HFFc6 (cell line): Measurements from ENCODE around the gene WAS. TPM values are rescaled to one million over a fixed set of nuclear protein-coding genes. Genes with fewer than 3 reads are reported as not detected.
"Not testable (repeated sequence)": the region's sequence is repeated elsewhere in the genome, so short reads cannot be mapped to it uniquely, and the experiment has no call there.

Source experiments
- DNase-seq: peaks from one replicate; pipeline ENCODE4 v3.0.0-alpha.2; 2018
- H3K27ac Mint-ChIP-seq: 2 replicates; pipeline ENCODE4 v1.8.0; 2020; ENCODE audit warnings: mild to moderate bottlenecking, mixed read lengths
- H3K27me3 Mint-ChIP-seq: 2 replicates; pipeline ENCODE4 v1.8.0; 2021; ENCODE audit warnings: mild to moderate bottlenecking, moderate library complexity, mixed read lengths; ENCODE audit not compliant: insufficient read depth
- H3K36me3 Mint-ChIP-seq: 2 replicates; pipeline ENCODE4 v1.8.0; 2021; ENCODE audit warnings: low read depth, mixed read lengths
- H3K4me1 Mint-ChIP-seq: 2 replicates; pipeline ENCODE4 v1.8.0; 2020; ENCODE audit warnings: low read depth, mixed read lengths
- H3K4me3 Mint-ChIP-seq: 2 replicates; pipeline ENCODE4 v1.8.0; 2020; ENCODE audit warnings: mild to moderate bottlenecking, moderate library complexity, mixed read lengths
- H3K9me3 Mint-ChIP-seq: 2 replicates; pipeline ENCODE4 v1.8.0; 2020; ENCODE audit warnings: mild to moderate bottlenecking, mixed read lengths
- total RNA-seq, 6 experiments: library from RNA; stranded (reverse); fragmentation: NEBNext Ultra II Directional; extraction: Animal tissue kit (Norgen Biotek cat#: 25700); gene quantifications; 2 replicates in 1 of 6; 3 replicates in 5 of 6; pipeline ENCODE4 v1.2.3, GENCODE V29; 2021
- TF ChIP-seq, protein P1 (sequence below): fragments of 200-600 bp; sonication (generic); IDR thresholded peaks from 2 replicates; pipeline ENCODE4 v1.5.0; 2021; ENCODE audit warnings: antibody characterized with exemption, mild to moderate bottlenecking

The WAS gene
- total RNA-seq, 6 experiments from 2014 or later, result 0.69 TPM; not detected in 5

DNA sequence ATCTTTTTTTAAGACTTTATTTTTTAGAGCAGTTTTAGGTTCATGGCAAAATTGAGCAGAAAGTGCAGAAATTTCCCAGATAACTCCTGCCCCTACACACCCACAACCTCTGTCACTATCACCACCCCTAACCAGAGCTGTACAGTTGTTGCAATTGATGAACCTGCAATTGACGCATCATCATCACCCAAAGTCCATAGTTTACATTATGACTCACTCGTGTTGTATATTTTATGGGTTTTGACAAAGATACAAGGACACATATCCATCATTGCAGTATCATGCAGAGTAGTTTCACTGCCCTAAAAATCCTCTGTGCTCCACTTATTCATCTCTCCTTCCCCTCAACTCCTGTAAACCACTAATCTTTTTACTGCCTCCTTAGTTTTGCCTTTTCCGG, 34.5 kb upstream of the WAS start:
- DNase-seq, result no peak
- TF ChIP-seq, protein P1, sequence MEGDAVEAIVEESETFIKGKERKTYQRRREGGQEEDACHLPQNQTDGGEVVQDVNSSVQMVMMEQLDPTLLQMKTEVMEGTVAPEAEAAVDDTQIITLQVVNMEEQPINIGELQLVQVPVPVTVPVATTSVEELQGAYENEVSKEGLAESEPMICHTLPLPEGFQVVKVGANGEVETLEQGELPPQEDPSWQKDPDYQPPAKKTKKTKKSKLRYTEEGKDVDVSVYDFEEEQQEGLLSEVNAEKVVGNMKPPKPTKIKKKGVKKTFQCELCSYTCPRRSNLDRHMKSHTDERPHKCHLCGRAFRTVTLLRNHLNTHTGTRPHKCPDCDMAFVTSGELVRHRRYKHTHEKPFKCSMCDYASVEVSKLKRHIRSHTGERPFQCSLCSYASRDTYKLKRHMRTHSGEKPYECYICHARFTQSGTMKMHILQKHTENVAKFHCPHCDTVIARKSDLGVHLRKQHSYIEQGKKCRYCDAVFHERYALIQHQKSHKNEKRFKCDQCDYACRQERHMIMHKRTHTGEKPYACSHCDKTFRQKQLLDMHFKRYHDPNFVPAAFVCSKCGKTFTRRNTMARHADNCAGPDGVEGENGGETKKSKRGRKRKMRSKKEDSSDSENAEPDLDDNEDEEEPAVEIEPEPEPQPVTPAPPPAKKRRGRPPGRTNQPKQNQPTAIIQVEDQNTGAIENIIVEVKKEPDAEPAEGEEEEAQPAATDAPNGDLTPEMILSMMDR, result no peak
- H3K27ac Mint-ChIP-seq, result no peak overlapping the region
- H3K27me3 Mint-ChIP-seq, result peaks cover 6% of the 10 kb centered on the region; the same call in 1 of the 2 replicates
- H3K4me1 Mint-ChIP-seq, result peaks cover 6% of the 10 kb centered on the region; the same call in 1 of the 2 replicates
- no peaks in the 10 kb centered on the region for H3K36me3 Mint-ChIP-seq
- no peak overlapping the region for H3K4me3 Mint-ChIP-seq
- no peaks in the 10 kb centered on the region for H3K9me3 Mint-ChIP-seq

DNA sequence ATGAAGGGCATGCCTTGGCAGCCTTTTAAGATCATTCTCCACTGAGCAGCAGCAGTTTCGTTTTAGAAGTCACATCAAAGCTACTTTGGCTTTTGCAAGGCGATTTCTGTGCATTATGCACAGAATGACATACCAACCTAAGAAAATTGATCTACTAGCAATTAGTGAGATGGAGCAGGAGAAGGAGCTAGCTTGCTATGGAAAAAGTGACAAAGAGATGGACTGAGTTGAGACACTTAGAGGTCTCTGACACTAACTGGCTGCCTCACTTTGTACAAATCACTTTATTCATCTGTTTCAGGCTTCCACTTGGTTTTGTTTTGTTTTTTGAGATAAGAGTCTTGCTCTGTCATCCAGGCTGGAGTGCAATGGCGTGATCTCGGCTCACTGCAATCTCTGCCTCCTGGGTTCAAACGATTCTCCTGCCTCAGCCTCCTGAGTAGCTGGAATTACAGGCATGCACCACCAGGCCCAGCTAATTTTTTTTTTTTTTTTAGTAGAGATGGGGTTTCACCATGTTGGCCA, 31.5 kb upstream of the WAS start:
- H3K4me1 Mint-ChIP-seq, H3K4me3 Mint-ChIP-seq, H3K9me3 Mint-ChIP-seq, DNase-seq, H3K36me3 Mint-ChIP-seq, H3K27ac Mint-ChIP-seq: not testable (repeated sequence)
- H3K27me3 Mint-ChIP-seq, result peaks cover 13% of the 10 kb centered on the region

- not testable (repeated sequence) for H3K27ac Mint-ChIP-seq, H3K9me3 Mint-ChIP-seq, H3K4me1 Mint-ChIP-seq, H3K36me3 Mint-ChIP-seq, DNase-seq
- Mint-ChIP-seq H3K27me3 (peaks cover 13% of the 10 kb centered on the region), H3K4me3 (peak overlapping the region; percentile 30; the same call in 1 of the 2 replicates)
Observed at GRCh38 chrX:48654746-48655145, 28.9 kb upstream of the WAS start.

GRCh38 chrX:48659686-48660085, 23.9 kb upstream of the WAS start:
- H3K27me3 Mint-ChIP-seq, DNase-seq, H3K27ac Mint-ChIP-seq, H3K4me1 Mint-ChIP-seq, H3K9me3 Mint-ChIP-seq, H3K36me3 Mint-ChIP-seq, H3K4me3 Mint-ChIP-seq: not testable (repeated sequence)

DNA sequence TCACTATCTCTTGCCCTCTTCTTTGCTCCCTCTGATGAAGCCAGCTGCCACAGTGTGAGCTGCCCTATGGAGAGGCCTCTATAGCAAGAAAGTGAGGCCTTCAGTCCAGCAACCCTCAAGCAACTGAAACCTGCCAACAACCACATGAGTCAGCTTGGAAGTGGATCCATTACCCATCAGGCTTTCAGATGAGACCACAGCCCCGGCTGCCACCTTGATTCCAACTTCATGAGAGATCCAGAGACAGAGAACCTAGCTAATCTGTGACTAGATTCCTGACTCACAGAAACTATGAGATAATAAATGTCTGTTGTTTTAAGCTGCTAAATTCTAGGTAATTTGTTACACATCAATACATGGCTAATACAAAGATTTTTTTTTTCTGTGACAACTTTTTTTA, 20.4 kb upstream of the WAS start:
- Mint-ChIP-seq H3K27me3 (no peaks in the 10 kb centered on the region; the same call in none of the 2 replicates), H3K36me3 (no peaks in the 10 kb centered on the region), H3K4me3 (no peak overlapping the region), H3K9me3 (no peaks in the 10 kb centered on the region), H3K4me1 (no peaks in the 10 kb centered on the region), H3K27ac (no peak overlapping the region)
- DNase-seq, result no peak
- TF ChIP-seq, protein P1, result no peak

DNA sequence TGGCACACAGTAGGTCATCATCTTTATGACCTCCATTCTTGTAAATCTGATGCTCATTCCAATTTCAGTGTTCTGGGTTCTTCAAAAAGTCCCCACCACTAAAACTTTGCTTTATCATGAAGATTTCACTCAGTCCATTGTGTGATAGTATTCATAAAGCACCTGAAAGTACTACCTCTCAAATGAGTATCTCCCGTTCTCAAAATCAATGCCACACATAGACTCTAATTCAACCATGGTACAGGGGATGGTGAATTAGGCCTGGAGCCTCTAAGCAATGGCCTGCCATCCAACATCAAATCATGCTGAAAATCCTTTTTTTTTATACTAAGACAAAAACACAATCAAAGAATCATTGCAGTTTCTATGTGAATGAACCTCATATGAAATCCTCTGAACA, 19.4 kb upstream of the WAS start:
- Mint-ChIP-seq H3K27me3 (peaks cover 6% of the 10 kb centered on the region), H3K4me3 (no peak overlapping the region), H3K9me3 (no peaks in the 10 kb centered on the region)

DNA sequence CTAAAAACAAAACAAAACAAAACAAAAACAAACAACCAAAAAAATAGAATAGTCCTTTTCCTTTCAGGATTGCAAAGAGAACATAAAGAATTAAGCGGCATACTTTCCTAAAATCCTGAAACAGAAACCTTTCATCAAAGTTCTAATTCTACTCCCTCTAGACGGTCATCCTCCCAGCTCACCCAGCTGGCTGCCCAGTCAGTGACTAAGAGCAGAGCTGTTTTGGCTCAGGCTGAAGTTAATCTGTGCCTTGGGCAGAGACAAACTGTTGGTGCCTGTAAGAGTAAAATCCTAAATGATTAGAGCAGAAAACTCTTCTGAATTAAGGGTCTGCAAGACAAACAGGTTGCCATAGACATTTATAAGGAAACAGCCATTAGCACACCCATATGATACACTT, 17.6 kb upstream of the WAS start:
- Mint-ChIP-seq H3K27me3 (peaks cover 6% of the 10 kb centered on the region), H3K4me1 (no peaks in the 10 kb centered on the region), H3K4me3 (no peak overlapping the region), H3K27ac (no peak overlapping the region), H3K9me3 (no peaks in the 10 kb centered on the region), H3K36me3 (no peaks in the 10 kb centered on the region)
- DNase-seq, result peak; percentile 4
- TF ChIP-seq, protein P1, result no peak

More for the DNA sequence above, 19.4 kb upstream of the WAS start:
- Mint-ChIP-seq H3K27ac (no peak overlapping the region), H3K36me3 (no peaks in the 10 kb centered on the region), H3K4me1 (no peaks in the 10 kb centered on the region)
- no peak for DNase-seq
- TF ChIP-seq, protein P1, result no peak
